ENCODE measurements around the gene NDUFB4. TPM values are rescaled to one million over a fixed set of nuclear protein-coding genes. Genes with fewer than 3 reads are reported as not detected.

NDUFB4 gene
- total and polyA plus RNA-seq, 7 donors: 297 to 542 (median 323) TPM

GRCh38 chr3:120622457-120622856 lies 26.3 kb downstream of the NDUFB4 start:
- H3K27ac ChIP-seq: no peak overlapping the region
- DNase-seq: no peak
- no peaks in the 10 kb centered on the region for H3K36me3 ChIP-seq (ENCODE audit: insufficient read depth in 1 of 2, low read depth in 1 of 2)
- WGBS, 3 donors: 72 to 85% (median 82%) methylated on average over 3 of the region's 3 CpGs
- no peaks in the 10 kb centered on the region for H3K9me3 ChIP-seq
- H3K4me3 ChIP-seq: no peak overlapping the region
- no peaks in the 10 kb centered on the region for H3K27me3 ChIP-seq (ENCODE audit: insufficient read depth in 3 of 3, low read length in 2 of 3)
- intact Hi-C loops (cut with DNase I): no loop called here
- no peak for TF ChIP-seq CTCF (IDR thresholded peaks at IDR 0.05)
- no peaks in the 10 kb centered on the region for H3K4me1 ChIP-seq
- no peak for ATAC-seq

GRCh38 chr3:120622870-120623726 lies 27.0 kb downstream of the NDUFB4 start:
- TF ChIP-seq CTCF (IDR thresholded peaks at IDR 0.05): no peak
- intact Hi-C loops (cut with DNase I): no loop called here
- Histone ChIP-seq H3K9me3 (no peaks in the 10 kb centered on the region), H3K36me3 (ENCODE audit: insufficient read depth in 1 of 2, low read depth in 1 of 2) (no peaks in the 10 kb centered on the region), H3K27ac (no peak overlapping the region), H3K4me3 (no peak overlapping the region), H3K27me3 (ENCODE audit: insufficient read depth in 3 of 3, low read length in 2 of 3) (no peaks in the 10 kb centered on the region), H3K4me1 (no peaks in the 10 kb centered on the region)
- DNase-seq (no peak), ATAC-seq (no peak)
- WGBS, 3 donors: 85 to 87% (median 86%) methylated on average over 12 of the region's 12 CpGs

- no peak for ATAC-seq
- intact Hi-C loops (cut with DNase I): no loop called here
- H3K4me3 ChIP-seq: no peak overlapping the region
- no peaks in the 10 kb centered on the region for H3K36me3 ChIP-seq (ENCODE audit: insufficient read depth in 1 of 2, low read depth in 1 of 2)
- no peak for DNase-seq
- TF ChIP-seq CTCF (IDR thresholded peaks at IDR 0.05): no peak
- H3K4me1 ChIP-seq: no peaks in the 10 kb centered on the region
- H3K9me3 ChIP-seq: no peaks in the 10 kb centered on the region
- no peaks in the 10 kb centered on the region for H3K27me3 ChIP-seq (ENCODE audit: insufficient read depth in 3 of 3, low read length in 2 of 3)
- no peak overlapping the region for H3K27ac ChIP-seq
Observed at GRCh38 chr3:120623727-120624093, 27.6 kb downstream of the NDUFB4 start.

- no peaks in the 10 kb centered on the region for H3K4me1 ChIP-seq
- intact Hi-C loops (cut with DNase I): no loop called here
- no peak overlapping the region for H3K4me3 ChIP-seq
- H3K27ac ChIP-seq: no peak overlapping the region
- DNase-seq: no peak
- H3K27me3 ChIP-seq (ENCODE audit: insufficient read depth in 3 of 3, low read length in 2 of 3): no peaks in the 10 kb centered on the region
- ATAC-seq: no peak
- no peak for TF ChIP-seq CTCF (IDR thresholded peaks at IDR 0.05)
- H3K9me3 ChIP-seq: no peaks in the 10 kb centered on the region
- H3K36me3 ChIP-seq (ENCODE audit: insufficient read depth in 1 of 2, low read depth in 1 of 2): no peaks in the 10 kb centered on the region
Observed at GRCh38 chr3:120625159-120625586, 29.0 kb downstream of the NDUFB4 start.

- H3K36me3 ChIP-seq (ENCODE audit: insufficient read depth in 1 of 2, low read depth in 1 of 2): no peaks in the 10 kb centered on the region
Observed at GRCh38 chr3:120634539-120634938, 38.4 kb downstream of the NDUFB4 start.

More at GRCh38 chr3:120634539-120634938, 38.4 kb downstream of the NDUFB4 start:
- Histone ChIP-seq H3K27me3 (ENCODE audit: insufficient read depth in 3 of 3, low read length in 2 of 3) (no peaks in the 10 kb centered on the region), H3K4me1 (no peaks in the 10 kb centered on the region), H3K27ac (no peak overlapping the region), H3K4me3 (no peak overlapping the region), H3K9me3 (no peaks in the 10 kb centered on the region)
- WGBS, 3 donors: 0 to 24% (median 19%) methylated on average over 1 of the region's 1 CpG
- ATAC-seq (no peak), DNase-seq (no peak)
- intact Hi-C loops (cut with DNase I): no loop called here
- no peak for TF ChIP-seq CTCF (IDR thresholded peaks at IDR 0.05)

All from psoas muscle (tissue), 8 donors.